ENCODE measurements around the gene PLAGL2.

GRCh38 chr20:32224463-32224862 lies 16.9 kb upstream of the PLAGL2 start:
- TF ChIP-seq CTCF (IDR thresholded peaks at IDR 0.05) (no peak), POLR2A (IDR thresholded peaks at IDR 0.05) (no peak)
